AG09319 (cell line): Measurements from ENCODE around the gene GDPD5.
A peak's percentile ranks its signal among the peaks of the same experiment; 100 is the strongest.

Source experiments
- DNase-seq: peaks from one replicate; pipeline ENCODE4 v3.0.0-alpha.2; 2010; ENCODE audit warnings: low read depth; ENCODE audit errors: extremely low read depth
- CTCF ChIP-seq: IDR thresholded peaks from 2 replicates; pipeline ENCODE4 v1.5.1; 2011; ENCODE audit warnings: low read depth, mild to moderate bottlenecking, inconsistent platforms, low read length, moderate library complexity

GDPD5 gene

GRCh38 chr11:75456596-75457183 lies 69.1 kb downstream of the GDPD5 start:
- no peak for TF ChIP-seq CTCF
- no peak for DNase-seq

GRCh38 chr11:75454987-75455386 lies 70.8 kb downstream of the GDPD5 start:
- no peak for DNase-seq
- no peak for TF ChIP-seq CTCF

- TF ChIP-seq CTCF, result no peak
Observed at GRCh38 chr11:75453916-75454655, 71.7 kb downstream of the GDPD5 start.

GRCh38 chr11:75450826-75451821 lies 74.6 kb downstream of the GDPD5 start:
- peak; percentile 44 for TF ChIP-seq CTCF
- DNase-seq, result no peak

More at GRCh38 chr11:75453916-75454655, 71.7 kb downstream of the GDPD5 start:
- DNase-seq, result peak; percentile 60

GRCh38 chr11:75450236-75450635 lies 75.5 kb downstream of the GDPD5 start:
- no peak for DNase-seq
- TF ChIP-seq CTCF, result no peak

- no peak for TF ChIP-seq CTCF
Observed at GRCh38 chr11:75449776-75450175, 76.0 kb downstream of the GDPD5 start.

More at GRCh38 chr11:75449776-75450175, 76.0 kb downstream of the GDPD5 start:
- DNase-seq, result no peak
